Retina (tissue), 1 donor: ENCODE data around the gene GOLGA8M.
A peak's percentile ranks its signal among the peaks of the same experiment; 100 is the strongest.
"Not testable (repeated sequence)": the region's sequence is repeated elsewhere in the genome, so short reads cannot be mapped to it uniquely, and the experiment has no call there.

Source experiments
- DNase-seq: peaks from one replicate; pipeline ENCODE4 v3.0.0-alpha.2; 2016

GOLGA8M gene

DNA sequence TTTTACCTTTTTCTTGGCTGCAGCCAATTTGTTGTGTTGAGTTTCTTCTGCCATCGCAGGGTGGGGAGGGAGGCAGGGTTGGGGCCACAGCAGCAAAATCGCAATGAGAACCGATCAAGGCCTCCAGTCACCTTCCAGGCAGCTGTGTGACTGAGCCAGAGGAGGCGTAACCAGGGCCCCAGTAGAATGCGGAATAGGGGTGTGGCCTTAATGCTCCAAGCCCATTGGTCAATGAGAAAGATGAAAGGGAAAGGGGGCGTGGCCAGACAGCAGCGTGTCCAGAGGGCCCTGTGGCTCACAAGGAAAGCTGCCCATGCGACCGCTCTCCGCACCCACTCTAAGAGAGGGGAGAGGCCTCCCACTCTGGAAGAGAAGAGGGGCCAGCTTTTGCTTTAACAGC lies at the start of gene GOLGA8M:
TSS of gene GOLGA8M (minus strand) at position 152 of the 400 bp plus-strand sequence. CDS start at position 54, 98 bp downstream.
- not testable (repeated sequence) for DNase-seq

DNA sequence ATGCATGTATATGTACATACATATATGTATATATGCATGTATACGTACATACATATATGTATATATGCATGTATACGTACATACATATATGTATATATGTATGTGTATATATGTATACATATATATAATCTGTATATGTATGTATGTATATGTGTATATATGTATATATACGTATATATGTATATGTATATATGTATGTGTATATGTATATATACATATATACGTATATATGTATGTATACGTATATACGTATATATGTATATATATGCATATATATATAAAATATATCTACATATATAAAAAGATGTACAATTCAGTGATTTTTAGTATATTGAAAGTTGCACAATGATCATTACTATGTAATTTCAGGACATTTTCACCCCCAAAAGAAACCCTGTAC lies 30.7 kb upstream of the GOLGA8M start:
- not testable (repeated sequence) for DNase-seq

DNA sequence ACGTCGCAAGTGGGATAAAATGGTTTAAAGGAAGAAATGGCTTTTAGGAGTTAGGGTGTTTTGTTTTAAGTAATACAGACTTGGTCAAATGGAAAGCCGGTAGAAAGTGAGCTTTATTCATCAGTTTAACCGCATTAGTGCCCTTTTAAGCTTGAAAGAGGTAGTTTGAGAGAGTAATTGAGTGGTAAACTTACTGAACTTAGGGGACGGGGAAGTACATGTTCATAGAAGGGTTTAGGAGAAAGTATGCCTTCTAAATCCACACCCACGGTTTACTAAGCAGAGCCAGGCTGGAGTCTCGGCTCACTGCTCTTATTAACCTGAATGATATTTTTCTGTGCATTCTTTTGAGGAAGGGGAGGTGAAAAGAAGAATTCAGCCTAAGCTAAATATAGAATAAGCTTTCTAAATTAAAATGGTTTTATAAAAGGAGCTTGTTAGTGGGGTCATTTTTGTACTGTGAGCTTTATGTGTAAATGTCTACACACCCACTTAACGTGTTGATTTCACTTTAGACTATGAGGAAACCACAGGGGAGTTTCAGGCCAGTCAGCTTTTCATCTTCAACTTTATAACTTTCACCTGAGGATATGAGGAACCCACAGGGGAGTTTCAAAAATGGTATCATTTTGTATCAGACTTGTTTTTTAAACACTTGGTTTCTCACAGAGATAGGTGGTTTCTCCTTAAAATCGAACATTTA lies 26.5 kb upstream of the GOLGA8M start:
- not testable (repeated sequence) for DNase-seq

GRCh38 chr15:28738200-28738561 lies 26.0 kb upstream of the GOLGA8M start:
- not testable (repeated sequence) for DNase-seq

GRCh38 chr15:28737521-28738199 lies 25.4 kb upstream of the GOLGA8M start:
- DNase-seq: peak; percentile 44

- DNase-seq: not testable (repeated sequence)
Observed at GRCh38 chr15:28728061-28728460, 15.8 kb upstream of the GOLGA8M start.

DNA sequence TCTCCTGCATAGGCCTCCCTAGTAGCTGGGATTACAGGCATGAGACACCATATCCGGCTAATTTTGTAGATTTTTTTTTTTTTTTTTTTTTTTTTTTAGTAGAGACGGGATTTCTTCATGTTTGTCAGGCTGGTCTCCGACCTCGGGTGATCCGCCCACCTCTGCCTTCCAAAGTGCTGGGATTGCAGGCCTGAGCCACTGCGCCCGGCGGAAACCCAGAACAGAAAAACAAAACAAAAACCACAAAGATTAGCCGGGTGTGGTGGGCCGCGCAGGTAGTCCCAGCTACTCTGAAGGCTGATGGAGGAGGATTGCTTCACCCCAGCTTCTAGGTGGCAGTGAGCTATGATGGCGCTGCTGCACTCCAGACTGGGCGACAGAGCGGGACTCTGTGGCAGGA lies 14.8 kb upstream of the GOLGA8M start:
- not testable (repeated sequence) for DNase-seq

DNA sequence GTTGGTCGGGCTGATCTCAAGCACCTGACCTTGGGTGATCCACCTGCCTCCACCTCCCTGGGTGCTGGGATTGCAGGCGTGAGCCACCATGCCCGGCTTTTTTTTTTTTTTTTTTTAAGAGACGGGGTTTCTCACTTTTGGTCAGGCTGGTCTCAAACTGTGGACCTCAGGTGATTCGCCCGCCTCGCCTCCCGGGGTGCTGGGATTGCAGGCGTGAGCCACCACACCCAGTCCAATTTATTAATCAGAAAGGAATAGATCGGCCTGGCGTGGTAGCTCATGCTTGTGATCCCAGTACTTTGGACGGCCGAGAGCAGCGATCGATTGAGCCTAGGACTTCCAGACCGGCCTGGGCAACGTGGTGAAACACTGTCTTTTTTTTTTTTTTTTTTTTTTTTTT lies 13.9 kb upstream of the GOLGA8M start:
- no peak for DNase-seq

- DNase-seq: no peak
Observed at GRCh38 chr15:28725556-28725955, 13.3 kb upstream of the GOLGA8M start.

- DNase-seq: not testable (repeated sequence)
Observed at GRCh38 chr15:28723986-28724385, 11.8 kb upstream of the GOLGA8M start.

DNA sequence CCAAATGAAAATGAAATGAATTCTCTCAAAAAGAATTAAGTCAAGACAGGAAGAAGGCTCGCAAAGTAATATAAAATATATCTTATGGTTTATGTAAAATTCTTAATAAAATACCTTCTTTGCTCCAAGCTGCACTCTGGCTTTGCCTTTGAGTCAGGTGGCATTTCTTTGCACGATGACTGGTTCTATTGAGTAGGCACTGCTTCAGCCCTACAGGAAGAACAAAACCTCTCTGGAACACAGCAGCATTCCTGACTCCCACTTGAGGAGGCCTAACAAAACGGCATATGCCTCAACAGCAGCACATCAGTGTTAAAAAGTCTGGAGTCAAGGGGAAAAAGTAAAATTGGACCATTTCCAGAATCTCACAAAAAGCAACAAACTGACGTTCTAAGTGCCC lies 7.4 kb upstream of the GOLGA8M start:
- not testable (repeated sequence) for DNase-seq

- DNase-seq: not testable (repeated sequence)
Observed at GRCh38 chr15:28718576-28718975, 6.4 kb upstream of the GOLGA8M start.

GRCh38 chr15:28714176-28714575 lies 2.0 kb upstream of the GOLGA8M start:
- not testable (repeated sequence) for DNase-seq

- not testable (repeated sequence) for DNase-seq
Observed at GRCh38 chr15:28703927-28704326, 8.3 kb downstream of the GOLGA8M start.

DNA sequence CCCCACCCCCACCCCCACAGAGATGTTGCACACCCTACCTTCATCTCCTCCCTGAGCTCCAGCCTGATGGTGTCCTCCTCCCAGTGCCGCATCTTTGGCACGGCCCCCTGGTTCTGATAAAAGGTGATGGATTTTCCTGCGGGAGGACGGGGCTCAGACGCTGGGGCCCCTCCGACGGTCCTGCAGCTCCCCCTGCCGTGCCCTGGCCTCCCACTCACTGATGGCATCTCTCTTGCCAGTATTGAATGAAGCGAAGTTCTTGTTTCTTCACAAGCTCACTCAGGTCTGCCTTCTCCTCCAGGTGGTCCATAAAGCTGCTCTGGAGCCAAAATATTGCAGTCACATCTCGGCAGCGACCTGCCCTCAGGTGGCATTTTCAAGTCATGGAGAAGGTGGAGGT lies 9.8 kb downstream of the GOLGA8M start:
- DNase-seq: not testable (repeated sequence)

DNA sequence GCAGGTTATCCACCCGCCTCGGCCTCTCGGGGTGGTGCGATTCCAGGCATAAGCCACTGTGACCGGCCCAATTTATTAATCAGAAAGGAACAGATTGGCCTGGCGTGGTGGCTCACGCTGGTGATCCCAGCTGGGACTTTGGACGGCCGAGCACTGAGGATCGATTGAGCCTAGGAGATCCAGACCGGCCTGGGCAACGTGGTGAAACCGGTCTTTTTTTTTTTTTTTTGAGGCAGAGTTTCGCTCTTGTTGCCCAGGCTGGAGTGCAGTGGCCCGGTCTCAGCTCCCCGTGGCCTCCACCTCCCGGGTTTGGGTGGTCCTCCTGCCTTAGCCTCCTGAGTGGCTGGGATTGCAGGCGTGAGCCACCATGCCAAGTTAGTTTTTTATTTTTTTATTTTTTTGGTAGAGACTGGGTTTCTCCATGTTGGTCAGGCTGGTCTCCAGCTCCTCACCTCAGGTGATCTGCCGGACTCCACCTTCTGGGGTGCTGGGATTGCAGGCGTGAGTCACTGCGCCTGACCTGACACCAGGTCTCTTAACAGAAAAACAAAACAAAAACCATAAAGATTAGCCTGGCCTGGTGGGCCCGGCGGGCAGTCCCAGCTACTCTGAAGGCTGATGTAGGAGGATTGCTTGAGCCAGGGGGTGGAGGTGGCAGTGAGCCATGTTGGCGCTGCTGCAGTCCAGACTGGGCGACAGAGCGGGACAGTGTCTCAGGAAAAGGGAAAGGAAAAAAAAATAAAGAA lies 18.0 kb downstream of the GOLGA8M start:
- not testable (repeated sequence) for DNase-seq

DNA sequence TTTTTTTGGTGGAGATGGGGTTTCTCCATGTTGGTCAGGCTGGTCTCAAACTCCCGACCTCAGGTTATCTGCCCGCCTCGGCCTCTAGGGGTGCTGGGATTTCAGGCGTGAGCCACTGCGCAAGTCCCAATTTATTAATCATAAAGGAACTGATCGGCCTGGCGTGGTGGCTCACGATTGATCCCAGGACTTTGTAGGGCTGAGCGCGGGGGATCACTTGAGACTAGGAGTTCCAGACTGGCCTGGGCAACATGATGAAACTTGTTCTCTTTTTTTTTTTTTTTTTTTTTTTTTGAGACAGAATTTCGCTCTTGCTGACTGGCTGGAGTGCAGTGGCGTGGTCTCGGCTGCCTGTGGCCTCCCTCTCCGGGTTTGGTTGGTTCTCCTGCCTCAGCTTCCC lies 19.2 kb downstream of the GOLGA8M start:
- DNase-seq: not testable (repeated sequence)

- DNase-seq: not testable (repeated sequence)
Observed at GRCh38 chr15:28673533-28673932, 38.7 kb downstream of the GOLGA8M start.

DNA sequence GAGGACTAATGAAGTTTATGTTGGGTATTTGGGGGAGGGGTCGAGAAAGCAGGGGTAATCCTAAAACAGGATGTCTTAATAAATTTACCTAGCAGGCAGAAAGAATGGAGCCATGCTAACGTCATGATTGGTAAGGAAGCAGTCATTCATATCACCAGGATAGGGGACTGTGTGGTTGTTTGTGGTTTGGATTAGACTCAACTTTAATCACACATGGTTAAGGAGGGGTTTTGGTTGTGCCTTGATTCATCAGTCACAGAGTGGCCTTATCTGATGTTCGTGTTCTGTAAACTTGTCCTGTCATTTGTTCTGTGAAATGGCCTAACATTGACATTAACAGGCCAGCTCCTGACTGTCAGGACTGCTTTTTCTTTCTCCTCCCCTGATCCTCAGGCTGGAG lies 40.1 kb downstream of the GOLGA8M start:
- not testable (repeated sequence) for DNase-seq

- DNase-seq: not testable (repeated sequence)
Observed at GRCh38 chr15:28666402-28666801, 45.8 kb downstream of the GOLGA8M start.

GRCh38 chr15:28664575-28664974 lies 47.6 kb downstream of the GOLGA8M start:
- DNase-seq: not testable (repeated sequence)

- DNase-seq: not testable (repeated sequence)
Observed at GRCh38 chr15:28663717-28664116, 48.5 kb downstream of the GOLGA8M start.

DNA sequence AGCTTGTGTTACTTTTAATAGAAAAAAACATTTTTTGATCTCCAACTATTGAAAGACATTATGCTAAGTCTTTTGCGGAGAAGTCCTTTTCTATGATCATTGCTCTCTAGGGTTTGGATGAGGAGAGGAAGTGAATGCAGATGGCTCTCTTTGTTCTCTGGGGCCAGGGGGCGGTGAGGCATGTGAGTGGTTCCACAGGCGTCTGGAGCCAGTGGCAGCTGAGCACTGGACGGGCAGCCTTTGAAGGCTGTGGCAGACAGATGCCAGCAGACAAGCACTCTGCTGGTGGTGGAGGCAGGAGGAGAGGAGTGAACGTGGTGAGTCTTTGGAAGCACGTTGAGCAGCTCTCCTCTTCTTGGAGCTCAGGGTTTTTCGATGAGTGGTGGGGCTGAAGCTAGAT lies 51.5 kb downstream of the GOLGA8M start:
- not testable (repeated sequence) for DNase-seq

GRCh38 chr15:28656018-28656360 lies 56.2 kb downstream of the GOLGA8M start:
- not testable (repeated sequence) for DNase-seq
